HG02870 (cell line): ENCODE measurements around the gene PFKP.
A peak's percentile ranks its signal among the peaks of the same experiment; 100 is the strongest.

ENCODE experiments used
- ATAC-seq: cut with Tn5 transposase; IDR thresholded peaks from one replicate; pipeline ENCODE4 v1.9.1; 2021; ENCODE audit warnings: mild to moderate bottlenecking, moderate library complexity; ENCODE audit not compliant: unreplicated experiment

The PFKP gene

GRCh38 chr10:3068968-3069737, 1.8 kb downstream of the PFKP start:
- peak; percentile 15 for ATAC-seq

DNA sequence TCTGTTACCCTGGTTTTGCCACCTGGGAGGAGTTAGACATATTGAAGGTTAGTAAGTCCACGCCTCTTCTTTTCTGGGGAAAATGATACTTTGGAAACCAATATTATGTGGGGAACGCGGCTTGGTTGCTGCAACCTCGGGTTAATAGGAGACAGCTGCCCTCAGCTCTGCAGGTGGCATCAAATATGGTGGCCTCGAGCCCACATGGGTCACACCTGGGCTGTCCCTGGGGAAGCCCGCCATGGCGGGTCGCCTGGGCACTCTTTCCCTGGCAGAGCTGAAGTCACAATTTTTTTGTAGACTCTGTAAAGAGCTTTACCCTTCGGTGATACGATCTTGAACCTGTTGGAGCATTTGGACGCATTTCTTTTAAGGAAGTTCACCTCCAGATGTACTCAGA, 2.5 kb downstream of the PFKP start:
- no peak for ATAC-seq

GRCh38 chr10:3071405-3072198, 4.3 kb downstream of the PFKP start:
- no peak for ATAC-seq

DNA sequence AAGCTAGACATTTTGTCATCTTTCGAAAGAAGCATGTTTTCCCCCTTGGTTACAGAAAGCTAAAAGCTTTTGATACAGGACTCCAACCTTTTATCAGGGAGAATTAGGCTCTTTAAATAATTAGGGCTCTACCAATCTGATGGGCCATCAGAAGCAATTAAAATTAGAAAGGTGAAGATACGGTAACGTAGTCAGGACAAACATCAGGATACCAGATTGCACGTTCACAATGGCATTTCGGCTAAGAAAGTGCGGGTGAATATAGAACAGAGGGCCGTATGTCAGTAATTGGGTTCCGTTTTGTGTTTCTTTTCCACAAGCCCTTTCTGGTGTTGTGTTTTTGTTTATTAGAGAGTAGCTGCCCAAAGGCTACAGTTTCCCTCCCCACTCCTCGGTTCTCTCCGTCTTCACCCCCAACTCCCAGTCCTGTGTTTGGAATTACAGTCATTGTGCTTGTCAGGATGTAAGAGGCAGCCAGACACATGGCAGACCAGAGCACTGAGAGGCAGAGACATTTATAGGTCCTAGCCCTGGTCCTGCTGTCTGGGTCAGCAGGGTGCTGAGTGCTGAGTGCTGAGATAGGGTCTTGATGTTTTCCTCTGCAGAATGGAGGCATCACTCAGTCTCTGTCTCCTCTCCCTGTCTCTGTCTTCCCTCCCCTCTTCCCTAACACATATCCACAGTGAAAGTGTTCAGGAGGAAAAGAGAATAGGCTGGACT, 5.5 kb downstream of the PFKP start:
- no peak for ATAC-seq

DNA sequence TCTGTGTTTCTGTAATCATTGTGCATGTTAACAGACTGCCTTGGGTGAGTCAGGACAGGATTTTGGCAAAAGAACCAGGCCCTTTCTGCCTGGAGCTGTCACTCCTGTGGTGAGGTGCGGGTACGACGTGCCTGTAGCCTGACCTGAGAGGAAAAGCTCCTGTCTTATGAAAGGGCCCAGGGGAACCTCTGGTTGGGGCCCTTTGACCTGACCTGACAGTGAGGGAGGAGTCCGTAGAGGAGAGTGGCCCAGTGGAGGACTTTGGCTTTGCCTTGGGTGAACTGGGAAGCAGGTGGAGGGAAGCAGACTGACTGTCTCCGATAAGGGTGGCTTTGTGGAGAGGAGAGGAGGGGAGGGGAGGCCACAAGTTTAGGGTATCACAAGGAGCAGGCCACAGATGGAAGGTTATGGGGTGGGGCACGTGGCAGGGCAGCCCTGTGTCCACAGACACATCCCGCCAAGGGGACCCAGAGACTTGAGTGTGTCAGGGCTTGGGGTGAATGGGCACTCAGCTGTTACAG, 6.9 kb downstream of the PFKP start:
- ATAC-seq = no peak

GRCh38 chr10:3074985-3075600, 7.7 kb downstream of the PFKP start:
- ATAC-seq = no peak

GRCh38 chr10:3076138-3076537, 8.8 kb downstream of the PFKP start:
- no peak for ATAC-seq

DNA sequence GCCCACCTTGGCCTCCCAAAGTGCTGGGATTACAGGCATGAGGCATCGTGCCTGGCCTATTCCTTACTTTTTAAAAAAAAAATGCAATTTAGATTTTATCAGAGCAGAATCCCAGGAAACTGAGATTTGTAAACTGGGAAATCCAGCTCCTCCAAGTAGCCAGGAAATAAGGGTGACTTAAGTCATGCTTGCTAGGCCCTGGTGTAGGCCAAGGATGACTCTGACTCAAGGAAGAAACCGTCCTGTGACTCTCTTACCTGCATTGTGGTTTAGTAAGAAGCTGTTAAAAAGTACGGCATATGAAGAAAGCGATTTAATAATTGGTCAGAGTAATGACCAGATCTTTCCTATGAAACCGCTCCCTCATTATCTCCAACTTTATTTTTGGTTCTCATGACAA, 10.2 kb downstream of the PFKP start:
- no peak for ATAC-seq

GRCh38 chr10:3077940-3078630, 10.7 kb downstream of the PFKP start:
- ATAC-seq = no peak

GRCh38 chr10:3081383-3081981, 14.1 kb downstream of the PFKP start:
- no peak for ATAC-seq

DNA sequence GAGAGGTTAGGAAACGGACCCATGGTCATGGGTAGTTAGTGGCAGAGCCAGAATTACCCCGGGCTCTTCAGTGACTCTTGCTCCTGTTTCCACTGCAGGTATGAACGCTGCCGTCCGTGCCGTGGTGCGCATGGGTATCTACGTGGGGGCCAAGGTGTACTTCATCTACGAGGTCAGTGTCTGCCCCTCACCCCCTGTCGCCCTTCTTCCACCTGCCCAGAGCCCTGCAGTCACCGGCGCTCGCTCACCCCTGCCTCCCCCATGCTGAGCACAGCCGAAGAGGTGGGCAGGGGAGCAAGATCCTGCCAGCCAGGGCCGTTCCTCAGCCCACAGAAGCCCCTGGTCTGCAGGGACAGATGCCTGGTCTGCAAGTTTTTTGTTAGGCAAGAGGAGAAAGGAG, 14.9 kb downstream of the PFKP start:
- no peak for ATAC-seq

GRCh38 chr10:3085785-3086567, 18.6 kb downstream of the PFKP start:
- ATAC-seq = no peak

DNA sequence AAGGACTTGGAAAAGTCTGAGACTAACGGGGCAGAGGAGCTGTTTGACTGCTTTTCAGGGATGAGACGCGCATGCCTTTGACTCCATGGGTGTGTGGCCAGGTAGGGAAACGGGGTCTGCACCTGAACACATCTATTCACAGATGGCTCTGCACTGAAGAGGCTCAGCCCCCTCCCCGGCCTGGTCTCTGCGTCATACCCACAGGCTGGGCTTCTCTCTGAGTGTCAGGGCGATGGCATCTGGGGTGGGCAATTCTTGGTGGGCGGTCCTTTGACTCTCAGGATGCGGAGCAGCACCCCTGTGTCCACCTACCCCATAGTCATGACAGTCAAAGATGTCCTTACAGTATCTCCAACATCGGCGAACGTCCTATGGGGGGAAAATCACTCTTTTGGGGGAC, 23.0 kb downstream of the PFKP start:
- no peak for ATAC-seq

DNA sequence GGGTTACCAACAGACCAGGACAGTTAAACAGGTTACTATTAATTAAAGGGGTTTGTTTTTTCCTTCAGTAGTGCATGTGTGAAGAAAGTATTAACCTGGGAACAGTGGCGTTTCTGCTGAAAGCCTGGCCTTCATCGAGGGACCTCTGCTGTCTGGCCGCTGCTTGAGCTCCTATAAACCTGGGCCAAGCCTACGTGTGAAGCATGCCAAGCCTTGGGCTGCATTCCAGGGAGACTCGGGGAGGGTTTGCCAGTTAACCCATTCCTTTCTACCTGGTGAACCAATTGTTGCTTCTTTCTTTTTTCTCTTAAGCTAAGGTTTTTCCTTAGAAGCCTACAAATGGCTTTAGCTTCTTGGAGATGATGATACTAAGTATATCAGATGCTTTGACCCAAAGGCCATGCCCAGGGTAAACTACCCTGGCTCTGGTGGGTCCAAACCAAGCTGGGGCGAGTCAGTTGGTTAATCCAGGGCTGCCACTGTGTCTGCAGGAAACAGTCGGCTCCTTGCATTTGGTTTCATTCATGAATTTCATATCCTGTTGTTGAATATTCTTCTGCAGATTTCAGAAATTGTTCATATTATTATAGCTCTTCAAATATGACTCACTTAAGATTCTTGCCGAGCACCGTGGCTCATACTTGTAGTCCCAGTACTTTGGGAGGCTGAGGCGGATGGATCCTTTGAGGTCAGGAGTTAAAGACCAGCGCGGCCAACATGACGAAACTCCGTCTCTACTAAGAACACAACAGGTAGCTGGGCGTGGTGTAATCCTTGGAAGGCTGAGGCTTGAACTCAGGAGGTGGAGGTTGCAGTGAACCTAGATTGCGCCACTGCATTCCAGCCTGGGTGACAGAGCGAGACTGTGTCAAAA, 23.8 kb downstream of the PFKP start:
- ATAC-seq = peak; percentile 67

GRCh38 chr10:3091921-3092320, 24.6 kb downstream of the PFKP start:
- no peak for ATAC-seq

DNA sequence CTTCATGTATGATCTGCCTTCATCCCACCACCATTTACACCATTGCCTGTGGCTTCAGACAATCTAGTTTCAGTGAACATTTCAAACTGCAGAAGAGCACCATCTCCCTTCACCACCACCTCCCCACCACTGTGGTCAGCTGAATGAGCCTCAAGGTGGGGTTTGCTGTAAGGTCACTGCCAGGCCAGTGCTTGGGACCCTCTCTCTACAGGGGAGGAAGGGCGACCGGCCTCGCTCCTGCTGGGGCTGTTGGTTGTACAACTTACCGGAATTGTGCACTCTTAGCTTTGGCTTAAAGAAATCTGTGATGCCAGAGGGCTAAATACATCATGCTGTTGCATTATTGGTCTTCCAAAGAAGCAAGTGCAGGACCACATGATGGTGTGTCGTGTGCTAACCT, 26.6 kb downstream of the PFKP start:
- no peak for ATAC-seq

GRCh38 chr10:3094609-3095036, 27.3 kb downstream of the PFKP start:
- no peak for ATAC-seq
